ENCODE data around the gene TMEM63B. TPM values are rescaled to one million over a fixed set of nuclear protein-coding genes. Genes with fewer than 3 reads are reported as not detected.

The TMEM63B gene
- total and polyA plus RNA-seq, 11 donors, result 26.2 to 52.9 (median 41.2) TPM

GRCh38 chr6:44162876-44163625 lies 35.7 kb downstream of the TMEM63B start:
- TF ChIP-seq CTCF (IDR thresholded peaks at IDR 0.05), result no peak
- TF ChIP-seq POLR2A (IDR thresholded peaks at IDR 0.05), result no peak
- peaks cover 0 to 8% (median 0%) of the 10 kb centered on the region in 9 donors for H3K27me3 ChIP-seq
- DNase-seq (no peak), ATAC-seq (no peak)
- no peaks in the 10 kb centered on the region for H3K9me3 ChIP-seq
- H3K36me3 ChIP-seq, result no peaks in the 10 kb centered on the region
- WGBS, 4 donors, result 68 to 91% (median 80%) methylated on average over 4 to 8 of the region's 8 CpGs
- no peak overlapping the region for H3K4me3 ChIP-seq
- no peak overlapping the region for H3K27ac ChIP-seq
- intact Hi-C loops (cut with DNase I), result loop anchor here in 1 of 10 donors (10.0 kb wide), 1 partner anchor 172 kb away; no protein-coding TSS in a partner anchor
- H3K4me1 ChIP-seq, result no peaks in the 10 kb centered on the region

- no peak for ATAC-seq
- 86 to 89% (median 88%) methylated on average over 7 of the region's 7 CpGs for WGBS, 4 donors
- intact Hi-C loops (cut with DNase I), result loop anchor here in 1 of 10 donors (10.0 kb wide), 1 partner anchor 169 kb away; no protein-coding TSS in a partner anchor
Observed at GRCh38 chr6:44166116-44166515, 38.8 kb downstream of the TMEM63B start.

GRCh38 chr6:44166591-44167184 lies 39.3 kb downstream of the TMEM63B start:
- no peak for TF ChIP-seq POLR2A (IDR thresholded peaks at IDR 0.05)
- no peak for TF ChIP-seq CTCF (IDR thresholded peaks at IDR 0.05)
- Histone ChIP-seq H3K9me3 (no peaks in the 10 kb centered on the region), H3K36me3 (no peaks in the 10 kb centered on the region), H3K27me3 (peaks cover 0 to 8% (median 0%) of the 10 kb centered on the region in 9 donors), H3K4me3 (no peak overlapping the region), H3K27ac (no peak overlapping the region), H3K4me1 (no peaks in the 10 kb centered on the region)
- 47 to 56% (median 54%) methylated on average over 16 of the region's 16 CpGs for WGBS, 4 donors
- intact Hi-C loops (cut with DNase I), result loop anchor here in 1 of 10 donors (10.0 kb wide), 1 partner anchor 168 kb away; no protein-coding TSS in a partner anchor
- DNase-seq (no peak), ATAC-seq (no peak)

More at GRCh38 chr6:44166116-44166515, 38.8 kb downstream of the TMEM63B start:
- no peak for DNase-seq
- Histone ChIP-seq H3K4me3 (no peak overlapping the region), H3K36me3 (no peaks in the 10 kb centered on the region), H3K27ac (no peak overlapping the region), H3K4me1 (no peaks in the 10 kb centered on the region), H3K27me3 (peaks cover 0 to 8% (median 0%) of the 10 kb centered on the region in 9 donors), H3K9me3 (no peaks in the 10 kb centered on the region)
- TF ChIP-seq CTCF (IDR thresholded peaks at IDR 0.05) (no peak), POLR2A (IDR thresholded peaks at IDR 0.05) (no peak)

GRCh38 chr6:44167567-44167966 lies 40.2 kb downstream of the TMEM63B start:
- H3K27ac ChIP-seq, result no peak overlapping the region
- no peak for DNase-seq
- H3K36me3 ChIP-seq, result no peaks in the 10 kb centered on the region
- H3K4me3 ChIP-seq, result no peak overlapping the region
- intact Hi-C loops (cut with DNase I), result loop anchor here in 1 of 10 donors (10.0 kb wide), 1 partner anchor 167 kb away; no protein-coding TSS in a partner anchor
- 94 to 100% (median 95%) methylated on average over 1 of the region's 1 CpG for WGBS, 4 donors
- no peak for ATAC-seq
- peaks cover 0 to 6% (median 0%) of the 10 kb centered on the region in 9 donors for H3K27me3 ChIP-seq
- TF ChIP-seq CTCF (IDR thresholded peaks at IDR 0.05) (no peak), POLR2A (IDR thresholded peaks at IDR 0.05) (no peak)
- H3K4me1 ChIP-seq, result peaks cover 0 to 3% (median 1%) of the 10 kb centered on the region in 12 donors
- H3K9me3 ChIP-seq, result no peaks in the 10 kb centered on the region

Measured in heart left ventricle (tissue), 16 donors.